SK-N-MC (cell line): ENCODE results near the gene SETDB1.

Experiments used
- EZH2 ChIP-seq: fragments of 200-600 bp; sonication (generic); IDR thresholded peaks from one replicate; pipeline ENCODE4 v1.6.1; 2017; ENCODE audit warnings: antibody characterized with exemption
- POLR2AphosphoS5 ChIP-seq: IDR thresholded peaks from 2 replicates; pipeline ENCODE4 v1.6.1; 2012; ENCODE audit warnings: mild to moderate bottlenecking, low read depth, low read length, borderline replicate concordance

DNA sequence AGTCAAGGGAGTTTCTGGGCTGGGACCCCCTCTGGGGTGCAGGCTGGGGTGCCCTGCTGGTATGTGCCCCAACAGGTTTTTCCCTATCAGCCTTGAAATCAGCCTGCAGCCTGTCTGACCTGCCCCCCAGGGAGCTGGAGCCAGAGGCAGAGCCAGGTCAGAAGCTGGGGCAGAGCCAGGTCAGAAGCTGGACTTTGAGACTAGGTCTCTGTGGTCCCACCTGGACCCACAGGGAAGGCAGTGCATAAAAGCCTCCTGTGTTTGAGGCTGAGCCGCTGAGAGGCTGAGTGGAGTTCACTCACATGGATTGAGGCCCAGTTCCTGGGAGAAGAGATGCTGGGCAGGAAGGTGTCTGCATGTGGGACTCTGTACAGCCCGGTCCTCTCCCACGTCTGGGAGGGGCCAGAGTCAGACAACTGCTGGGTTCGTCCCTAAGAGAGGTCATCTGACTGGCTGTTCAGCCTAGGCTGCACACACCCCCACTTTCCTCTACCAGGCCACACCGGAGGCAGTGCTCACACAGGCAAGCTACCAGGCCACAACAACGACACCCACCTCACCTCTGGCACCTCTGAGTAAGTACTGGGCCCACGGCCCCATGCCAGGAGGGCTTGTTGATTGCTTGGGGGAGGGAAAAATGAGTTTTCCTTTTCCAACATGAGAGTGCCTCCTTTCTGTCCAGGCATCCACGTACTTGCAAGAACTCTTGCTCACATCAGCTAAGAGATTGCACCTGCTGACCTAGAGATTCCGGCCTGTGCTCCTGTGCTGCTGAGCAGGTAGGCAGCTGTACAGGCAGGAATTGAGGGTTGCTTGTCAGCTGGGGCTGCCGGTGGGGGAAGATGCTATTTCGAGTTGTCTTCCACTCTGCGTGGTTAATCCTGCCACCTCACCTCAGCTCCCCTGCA is 55.9 kb downstream of the SETDB1 start, which contains the start of gene ANXA9:
- TF ChIP-seq EZH2 (no peak), POLR2AphosphoS5 (no peak)
